Fibroblast of upper back skin (primary cell): Measurements from ENCODE around the gene LDB3.

ENCODE experiments used
- DNase-seq: peaks from one replicate; pipeline ENCODE4 v3.0.0-alpha.2; 2013

The LDB3 gene

GRCh38 chr10:86651631-86652331, 16.5 kb upstream of the LDB3 start:
- no peak for DNase-seq

GRCh38 chr10:86652361-86653202, 15.7 kb upstream of the LDB3 start:
- peak; percentile 46 for DNase-seq

GRCh38 chr10:86653379-86653778, 14.9 kb upstream of the LDB3 start:
- no peak for DNase-seq

GRCh38 chr10:86653987-86654386, 14.3 kb upstream of the LDB3 start:
- DNase-seq, result no peak

GRCh38 chr10:86654411-86655172, 13.7 kb upstream of the LDB3 start, which contains the start of gene OPN4:
OPN4 (plus strand) TSS chr10:86654547; CDS start chr10:86654784, 237 bp downstream.
- no peak for DNase-seq

GRCh38 chr10:86655173-86655540, 13.2 kb upstream of the LDB3 start:
- no peak for DNase-seq

GRCh38 chr10:86655596-86655995, 12.7 kb upstream of the LDB3 start:
- DNase-seq, result no peak

- DNase-seq, result no peak
Measured at GRCh38 chr10:86657011-86657395, 11.3 kb upstream of the LDB3 start.

- no peak for DNase-seq
Measured at GRCh38 chr10:86657396-86658011, 10.8 kb upstream of the LDB3 start.

GRCh38 chr10:86658261-86658741, 10.0 kb upstream of the LDB3 start:
- no peak for DNase-seq

- DNase-seq, result no peak
Measured at GRCh38 chr10:86658751-86659150, 9.6 kb upstream of the LDB3 start.

- no peak for DNase-seq
Measured at GRCh38 chr10:86659161-86659691, 9.1 kb upstream of the LDB3 start.

- no peak for DNase-seq
Measured at GRCh38 chr10:86659721-86660453, 8.4 kb upstream of the LDB3 start.

- DNase-seq, result no peak
Measured at GRCh38 chr10:86661161-86662025, 6.9 kb upstream of the LDB3 start.

- no peak for DNase-seq
Measured at GRCh38 chr10:86662186-86663045, 5.9 kb upstream of the LDB3 start.

- DNase-seq, result no peak
Measured at GRCh38 chr10:86663046-86663345, 5.3 kb upstream of the LDB3 start.

GRCh38 chr10:86663576-86664339, 4.6 kb upstream of the LDB3 start:
- no peak for DNase-seq

- DNase-seq, result no peak
Measured at GRCh38 chr10:86664341-86665217, 3.7 kb upstream of the LDB3 start.
